GM12892 (cell line): ENCODE measurements around the gene ANKRD66.
"Not testable (repeated sequence)": the region's sequence is repeated elsewhere in the genome, so short reads cannot be mapped to it uniquely, and the experiment has no call there.

Source experiments
- DNase-seq: peaks from one replicate; pipeline ENCODE4 v3.0.0; 2011; ENCODE audit not compliant: insufficient read length
- FAIRE-seq: peaks from 2 replicates; lab custom pipeline; 2011; peaks lifted over from hg19 to GRCh38; lab: Jason Lieb, UNC
- POLR2A ChIP-seq: IDR thresholded peaks from 2 replicates; pipeline ENCODE4 v1.6.1; 2011; ENCODE audit warnings: low read depth, low read length, control low read depth
- POLR2AphosphoS5 ChIP-seq: IDR thresholded peaks from 2 replicates; pipeline ENCODE4 v1.6.1; 2011; ENCODE audit warnings: low read depth, low read length, control low read depth
- TAF1 ChIP-seq: IDR thresholded peaks from 2 replicates; pipeline ENCODE4 v1.6.1; 2011; ENCODE audit warnings: low read depth, mild to moderate bottlenecking, control low read depth, low read length, borderline replicate concordance

Gene ANKRD66

GRCh38 chr6:46763466-46763865 is 16.7 kb downstream of the ANKRD66 start:
- no peak for TF ChIP-seq POLR2A
- TF ChIP-seq TAF1: no peak
- TF ChIP-seq POLR2AphosphoS5: no peak
- DNase-seq (no peak), FAIRE-seq (no peak)

GRCh38 chr6:46764280-46764679 is 17.5 kb downstream of the ANKRD66 start:
- not testable (repeated sequence) for FAIRE-seq, DNase-seq

GRCh38 chr6:46764961-46765360 is 18.2 kb downstream of the ANKRD66 start:
- DNase-seq (no peak), FAIRE-seq (no peak)
- no peak for TF ChIP-seq POLR2AphosphoS5

- TF ChIP-seq POLR2A (no peak), TAF1 (no peak), POLR2AphosphoS5 (no peak)
- FAIRE-seq (no peak), DNase-seq (no peak)
Measured at GRCh38 chr6:46772016-46772415, 25.3 kb downstream of the ANKRD66 start.

GRCh38 chr6:46772762-46773161 is 26.0 kb downstream of the ANKRD66 start:
- DNase-seq (no peak), FAIRE-seq (no peak)
- no peak for TF ChIP-seq POLR2A

- DNase-seq (no peak), FAIRE-seq (no peak)
- no peak for TF ChIP-seq POLR2A
- no peak for TF ChIP-seq POLR2AphosphoS5
- no peak for TF ChIP-seq TAF1
Measured at GRCh38 chr6:46773201-46773855, 26.6 kb downstream of the ANKRD66 start.

- not testable (repeated sequence) for FAIRE-seq, DNase-seq
Measured at GRCh38 chr6:46774736-46775135, 28.0 kb downstream of the ANKRD66 start.

GRCh38 chr6:46776070-46776712 is 29.5 kb downstream of the ANKRD66 start:
- FAIRE-seq: no peak
- DNase-seq: no peak
- TF ChIP-seq POLR2A (no peak), POLR2AphosphoS5 (no peak), TAF1 (no peak)

GRCh38 chr6:46777476-46778346 is 31.0 kb downstream of the ANKRD66 start:
- no peak for FAIRE-seq
- no peak for DNase-seq
- TF ChIP-seq POLR2A (no peak), TAF1 (no peak), POLR2AphosphoS5 (no peak)

- FAIRE-seq: peak; percentile 73
Measured at GRCh38 chr6:46781478-46782378, 35.0 kb downstream of the ANKRD66 start.

GRCh38 chr6:46784535-46784934 is 37.8 kb downstream of the ANKRD66 start:
- FAIRE-seq: no peak

More at GRCh38 chr6:46781478-46782378, 35.0 kb downstream of the ANKRD66 start:
- no peak for TF ChIP-seq POLR2A
- no peak for DNase-seq

More at GRCh38 chr6:46784535-46784934, 37.8 kb downstream of the ANKRD66 start:
- no peak for DNase-seq
- TF ChIP-seq POLR2A (no peak), TAF1 (no peak), POLR2AphosphoS5 (no peak)
